Coronary artery (tissue), 2 donors: ENCODE data around the gene LTBP1.

Source experiments
- DNase-seq: peaks from one replicate; pipeline ENCODE4 v3.0.0-alpha.2; 2017; ENCODE audit warnings: low spot score
- H3K27ac ChIP-seq, 2 donors: fragments of 200-600 bp; sonication (generic); one replicate each; pipeline ENCODE4 v1.5.1; 2016 to 2019
- H3K4me3 ChIP-seq: fragments of 200-600 bp; sonication (generic); 2 replicates; pipeline ENCODE4 v1.5.1; 2016; ENCODE audit warnings: mild to moderate bottlenecking, moderate library complexity
- TF ChIP-seq, protein P1 (sequence below): fragments of 200-600 bp; sonication (generic); IDR thresholded peaks from one replicate; pipeline ENCODE4 v1.5.1; 2019; ENCODE audit warnings: antibody characterized with exemption

The LTBP1 gene

DNA sequence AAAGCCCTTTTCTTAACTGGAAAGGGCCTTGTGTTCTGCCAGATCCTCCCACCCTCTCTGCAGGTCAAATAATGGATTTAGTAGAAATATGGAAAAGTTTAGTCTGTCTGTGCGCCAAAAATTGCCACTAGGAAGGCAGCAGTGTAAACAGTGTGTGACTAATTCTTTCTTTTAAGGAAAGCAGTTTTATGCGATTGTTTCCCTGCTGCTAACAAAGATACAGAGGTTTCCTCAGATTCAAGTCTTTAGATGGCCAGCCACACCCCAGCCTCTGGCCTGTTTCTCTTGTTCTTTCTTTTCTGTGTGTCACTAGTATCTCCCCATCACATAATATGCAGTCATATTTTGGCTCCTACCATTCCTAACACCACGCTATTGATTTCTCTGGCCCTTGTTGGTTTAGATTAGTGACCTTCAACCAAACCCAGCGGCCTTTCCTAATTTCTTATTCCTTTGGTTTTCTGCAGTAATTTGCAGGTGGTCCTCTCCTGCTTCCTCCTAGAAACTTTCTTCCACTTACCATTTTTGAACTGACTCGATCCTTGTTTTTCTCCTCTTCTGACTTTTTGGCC lies 157.4 kb downstream of the LTBP1 start:
- no peak overlapping the region for H3K4me3 ChIP-seq
- DNase-seq = no peak
- TF ChIP-seq, protein P1, sequence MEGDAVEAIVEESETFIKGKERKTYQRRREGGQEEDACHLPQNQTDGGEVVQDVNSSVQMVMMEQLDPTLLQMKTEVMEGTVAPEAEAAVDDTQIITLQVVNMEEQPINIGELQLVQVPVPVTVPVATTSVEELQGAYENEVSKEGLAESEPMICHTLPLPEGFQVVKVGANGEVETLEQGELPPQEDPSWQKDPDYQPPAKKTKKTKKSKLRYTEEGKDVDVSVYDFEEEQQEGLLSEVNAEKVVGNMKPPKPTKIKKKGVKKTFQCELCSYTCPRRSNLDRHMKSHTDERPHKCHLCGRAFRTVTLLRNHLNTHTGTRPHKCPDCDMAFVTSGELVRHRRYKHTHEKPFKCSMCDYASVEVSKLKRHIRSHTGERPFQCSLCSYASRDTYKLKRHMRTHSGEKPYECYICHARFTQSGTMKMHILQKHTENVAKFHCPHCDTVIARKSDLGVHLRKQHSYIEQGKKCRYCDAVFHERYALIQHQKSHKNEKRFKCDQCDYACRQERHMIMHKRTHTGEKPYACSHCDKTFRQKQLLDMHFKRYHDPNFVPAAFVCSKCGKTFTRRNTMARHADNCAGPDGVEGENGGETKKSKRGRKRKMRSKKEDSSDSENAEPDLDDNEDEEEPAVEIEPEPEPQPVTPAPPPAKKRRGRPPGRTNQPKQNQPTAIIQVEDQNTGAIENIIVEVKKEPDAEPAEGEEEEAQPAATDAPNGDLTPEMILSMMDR = no peak
- peak overlapping the region; percentile 51 to 77 for H3K27ac ChIP-seq

DNA sequence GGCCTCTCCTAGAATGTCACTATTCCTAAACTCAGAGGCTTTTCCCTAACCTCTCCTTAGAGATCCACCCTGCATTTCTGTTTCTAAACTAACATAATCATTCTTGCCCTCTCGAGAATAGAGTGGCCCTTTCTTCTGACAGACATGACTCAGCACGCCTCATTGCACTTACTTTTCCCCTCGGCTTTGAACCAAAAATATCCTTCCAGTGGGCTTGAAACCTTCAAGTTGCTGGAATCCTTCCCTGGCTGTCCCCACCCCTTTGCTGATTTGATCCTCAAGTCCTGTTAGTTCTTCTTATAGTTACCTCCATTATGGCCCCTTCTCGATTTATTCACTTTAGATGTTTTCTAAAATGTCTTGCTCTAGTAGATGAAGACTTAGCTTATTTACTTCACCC lies 158.0 kb downstream of the LTBP1 start:
- Histone ChIP-seq H3K4me3 (no peak overlapping the region), H3K27ac (peak overlapping the region; percentile 51 to 77)
- DNase-seq = no peak
- TF ChIP-seq, protein P1 = no peak

DNA sequence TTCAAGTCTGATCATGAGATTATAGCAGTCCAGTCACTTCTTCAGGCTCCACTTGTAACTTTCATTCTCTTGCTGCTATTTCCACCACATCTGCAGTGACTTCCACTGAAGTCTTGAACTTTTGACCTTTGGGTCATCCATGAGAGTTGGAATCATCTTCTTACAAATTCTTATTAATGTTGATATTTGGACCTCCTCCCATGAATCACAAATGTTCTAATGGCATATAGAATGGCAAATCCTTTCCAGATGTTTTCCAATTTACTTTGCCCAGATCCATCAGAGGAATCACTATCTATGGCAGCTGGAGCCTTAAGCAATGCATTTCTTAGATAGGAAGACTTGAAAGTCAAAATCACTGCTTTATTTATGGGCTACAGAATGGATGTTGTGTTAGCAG lies 159.4 kb downstream of the LTBP1 start:
- no peak for DNase-seq
- Histone ChIP-seq H3K4me3 (no peak overlapping the region), H3K27ac (peak overlapping the region; percentile 10 to 33)
- TF ChIP-seq, protein P1 = no peak

DNA sequence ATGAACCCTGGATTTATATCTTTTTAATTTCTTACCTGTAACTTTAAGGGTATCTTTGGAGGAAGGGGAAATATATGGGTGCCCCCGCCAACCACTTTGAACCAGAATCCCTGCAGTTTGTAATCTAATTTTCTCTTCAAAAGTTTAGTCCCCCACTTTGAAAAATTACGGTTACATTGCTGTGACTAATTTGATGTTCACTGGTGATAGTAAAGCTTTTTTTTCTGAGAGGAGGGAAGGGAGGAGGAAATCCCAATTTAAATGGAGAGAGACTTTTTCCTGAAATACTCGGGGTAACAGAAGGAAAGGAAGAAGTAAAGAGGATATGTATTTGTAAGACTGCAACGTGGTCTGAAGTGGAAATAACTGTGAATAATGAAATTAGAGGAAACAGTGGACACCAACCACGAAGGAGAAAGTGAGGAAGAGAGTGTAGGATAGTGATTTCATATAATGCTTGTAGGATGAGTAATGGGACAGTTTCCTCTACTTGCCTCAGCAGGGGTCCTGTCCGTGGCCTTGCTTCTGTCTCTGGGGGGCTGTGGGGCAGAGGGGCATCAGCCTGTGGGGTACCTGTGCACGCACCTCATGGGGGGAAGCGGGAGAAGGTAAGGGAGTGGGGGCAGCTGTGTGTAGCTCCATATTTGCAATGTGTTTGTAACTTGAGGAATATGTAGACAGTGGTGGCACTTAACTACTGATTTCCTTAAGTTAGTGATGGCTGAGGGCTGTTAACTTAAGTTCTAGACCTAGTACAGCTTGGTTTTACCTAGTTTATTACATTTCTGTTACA lies 161.1 kb downstream of the LTBP1 start:
- no peak for DNase-seq
- TF ChIP-seq, protein P1 = no peak
- H3K4me3 ChIP-seq = peak overlapping the region; percentile 46
- peak overlapping the region; percentile 64 to 87 for H3K27ac ChIP-seq

DNA sequence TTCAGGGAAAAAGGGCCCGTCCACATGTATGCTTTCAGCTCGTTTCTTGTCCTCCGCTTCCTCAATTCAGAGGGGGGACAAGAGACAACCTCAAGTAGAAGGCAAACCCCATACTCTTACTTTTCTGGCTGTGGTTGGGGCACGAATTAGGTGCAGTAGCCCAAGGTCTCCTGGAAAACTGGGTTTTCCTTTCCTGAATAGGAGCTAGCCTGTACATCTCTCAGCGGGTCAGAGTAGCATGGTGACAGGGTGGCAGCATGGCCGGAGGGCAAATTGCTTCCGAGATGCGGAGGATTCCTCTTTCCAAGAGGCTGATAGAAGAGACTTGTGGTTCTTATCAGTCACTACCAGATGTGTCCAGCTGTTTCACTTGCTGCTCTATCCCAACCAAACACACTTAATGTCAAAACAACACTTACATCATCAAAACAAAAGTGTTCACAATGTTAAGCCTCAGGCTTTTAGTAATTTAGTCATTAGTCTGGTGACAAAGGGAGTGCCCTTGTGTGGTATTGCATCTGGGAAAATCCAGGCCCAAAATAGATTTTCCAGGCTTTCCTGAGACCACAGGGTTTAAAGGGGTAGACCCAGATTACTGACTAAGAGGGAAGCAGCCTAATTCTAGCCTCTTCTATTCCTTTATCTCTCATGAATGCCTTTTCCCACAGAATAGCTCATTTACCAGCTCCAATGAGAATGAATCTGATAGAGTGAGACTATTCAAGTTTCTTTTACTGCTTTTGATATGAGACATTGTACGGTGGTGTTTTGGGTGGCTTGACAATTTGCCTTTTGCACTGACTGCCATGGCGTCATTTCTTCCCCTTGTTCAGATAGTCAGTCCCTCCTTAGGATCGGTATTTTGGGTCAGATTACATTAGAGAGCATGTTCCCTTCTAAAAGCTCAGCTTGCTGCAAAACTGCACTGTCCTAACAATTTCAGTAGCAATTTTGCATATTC lies 162.0 kb downstream of the LTBP1 start:
- Histone ChIP-seq H3K27ac (peak overlapping the region; percentile 64 to 87), H3K4me3 (peak overlapping the region; percentile 46)
- DNase-seq = no peak
- TF ChIP-seq, protein P1 = no peak

DNA sequence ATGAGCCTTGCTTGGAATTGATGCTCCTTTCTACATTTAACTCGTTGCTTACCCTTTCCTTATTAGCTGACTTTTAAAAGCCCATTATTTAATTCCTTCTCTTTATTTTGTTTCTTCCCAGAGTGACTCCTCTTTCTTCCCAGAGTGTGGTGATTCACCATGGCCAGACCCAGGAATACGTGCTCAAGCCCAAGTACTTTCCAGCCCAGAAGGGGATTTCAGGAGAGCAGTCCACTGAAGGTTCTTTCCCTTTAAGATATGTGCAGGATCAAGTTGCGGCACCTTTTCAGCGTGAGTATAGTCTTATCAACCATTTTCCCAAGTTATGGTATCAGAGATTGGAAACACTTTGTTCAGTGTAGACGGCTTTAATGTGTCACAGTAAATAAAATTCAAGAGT lies 163.7 kb downstream of the LTBP1 start:
- DNase-seq = no peak
- H3K27ac ChIP-seq = peak overlapping the region; percentile 50 to 79
- TF ChIP-seq, protein P1 = no peak
- no peak overlapping the region for H3K4me3 ChIP-seq
